HUES64 (cell line): ENCODE measurements around the gene FBXL5.

Source experiments
- H3K27ac ChIP-seq: 2 replicates; pipeline ENCODE4 v1.7.0; 2013; ENCODE audit warnings: low read depth, low read length, inconsistent platforms
- H3K27me3 ChIP-seq: 2 replicates; pipeline ENCODE4 v1.6.1; 2013; ENCODE audit warnings: mild to moderate bottlenecking, low read length; ENCODE audit not compliant: insufficient read depth
- H3K36me3 ChIP-seq: 2 replicates; pipeline ENCODE4 v1.6.1; 2013; ENCODE audit warnings: mild to moderate bottlenecking, low read length; ENCODE audit not compliant: insufficient read depth
- H3K4me1 ChIP-seq: 2 replicates; pipeline ENCODE4 v1.6.1; 2013; ENCODE audit warnings: mild to moderate bottlenecking, low read length, moderate library complexity; ENCODE audit not compliant: insufficient read depth
- H3K4me3 ChIP-seq: 2 replicates; pipeline ENCODE4 v1.5.1; 2013; ENCODE audit warnings: mild to moderate bottlenecking, low read length, moderate library complexity
- H3K9ac ChIP-seq: 2 replicates; pipeline ENCODE4 v1.6.1; 2013; ENCODE audit warnings: mild to moderate bottlenecking, low read depth, low read length
- H3K9me3 ChIP-seq: 2 replicates; pipeline ENCODE4 v1.6.1; 2013; ENCODE audit warnings: low read depth, low read length; ENCODE audit not compliant: insufficient read depth
- WGBS: fragments of 150-250, 120-280 bp; methylation state at CpG from one replicate; pipeline ENCODE4 v1.1.7; 2013; ENCODE audit warnings: missing lambda C conversion rate; 5-methylcytosine and 5-hydroxymethylcytosine counted together

The FBXL5 gene

GRCh38 chr4:15658781-15659180 is 3.6 kb upstream of the FBXL5 start:
- H3K36me3 ChIP-seq: peaks cover 19% of the 10 kb centered on the region; the same call in 1 of the 2 replicates
- H3K4me3 ChIP-seq: no peak overlapping the region
- no peak overlapping the region for H3K27ac ChIP-seq
- peaks cover 13% of the 10 kb centered on the region for H3K4me1 ChIP-seq
- H3K9ac ChIP-seq: no peak overlapping the region
- 100% methylated on average over 2 of the region's 2 CpGs for WGBS
- H3K27me3 ChIP-seq: no peaks in the 10 kb centered on the region
- no peaks in the 10 kb centered on the region for H3K9me3 ChIP-seq

GRCh38 chr4:15658136-15658770 is 3.1 kb upstream of the FBXL5 start:
- Histone ChIP-seq H3K4me1 (peaks cover 19% of the 10 kb centered on the region), H3K4me3 (no peak overlapping the region), H3K9ac (no peak overlapping the region), H3K9me3 (no peaks in the 10 kb centered on the region), H3K36me3 (peaks cover 19% of the 10 kb centered on the region; the same call in 1 of the 2 replicates), H3K27ac (no peak overlapping the region), H3K27me3 (no peaks in the 10 kb centered on the region)
- 85% methylated on average over 4 of the region's 4 CpGs for WGBS

- no peak overlapping the region for H3K27ac ChIP-seq
- no peaks in the 10 kb centered on the region for H3K9me3 ChIP-seq
- no peaks in the 10 kb centered on the region for H3K27me3 ChIP-seq
- no peak overlapping the region for H3K4me3 ChIP-seq
- H3K9ac ChIP-seq: no peak overlapping the region
- peaks cover 19% of the 10 kb centered on the region; the same call in 1 of the 2 replicates for H3K36me3 ChIP-seq
- H3K4me1 ChIP-seq: peaks cover 27% of the 10 kb centered on the region
These were observed 2.2 kb upstream of the FBXL5 start for GRCh38 chr4:15657366-15657765.

GRCh38 chr4:15656038-15656470 is 897 bp upstream of the FBXL5 start:
- peaks cover 15% of the 10 kb centered on the region; the same call in 1 of the 2 replicates for H3K36me3 ChIP-seq
- H3K4me1 ChIP-seq: peaks cover 34% of the 10 kb centered on the region
- peak overlapping the region; percentile 99 for H3K9ac ChIP-seq
- no peaks in the 10 kb centered on the region for H3K27me3 ChIP-seq
- H3K9me3 ChIP-seq: no peaks in the 10 kb centered on the region
- peak overlapping the region; percentile 98 for H3K27ac ChIP-seq
- 78% methylated on average over 12 of the region's 12 CpGs for WGBS
- H3K4me3 ChIP-seq: peak overlapping the region; percentile 76

GRCh38 chr4:15654593-15655222 is 449 bp downstream of the FBXL5 start:
- Histone ChIP-seq H3K27me3 (no peaks in the 10 kb centered on the region), H3K9ac (peak overlapping the region; percentile 99), H3K27ac (peak overlapping the region; percentile 90), H3K36me3 (peaks cover 15% of the 10 kb centered on the region; the same call in 1 of the 2 replicates), H3K4me3 (peak overlapping the region; percentile 76), H3K9me3 (no peaks in the 10 kb centered on the region), H3K4me1 (peaks cover 39% of the 10 kb centered on the region)
- WGBS: under 1% methylated on average over 66 of the region's 66 CpGs

- Histone ChIP-seq H3K9me3 (no peaks in the 10 kb centered on the region), H3K4me1 (peaks cover 43% of the 10 kb centered on the region)
- WGBS: 3% methylated on average over 7 of the region's 7 CpGs
These were observed 1.1 kb downstream of the FBXL5 start for GRCh38 chr4:15653864-15654592.

GRCh38 chr4:15653420-15653819 is 1.7 kb downstream of the FBXL5 start:
- peaks cover 2% of the 10 kb centered on the region; the same call in 1 of the 2 replicates for H3K36me3 ChIP-seq
- 83% methylated on average over 3 of the region's 4 CpGs for WGBS
- H3K4me1 ChIP-seq: peaks cover 43% of the 10 kb centered on the region
- H3K4me3 ChIP-seq: peak overlapping the region; percentile 76
- no peaks in the 10 kb centered on the region for H3K9me3 ChIP-seq
- H3K9ac ChIP-seq: peak overlapping the region; percentile 99; the same call in 1 of the 2 replicates
- peak overlapping the region; percentile 26; the same call in 1 of the 2 replicates for H3K27ac ChIP-seq
- H3K27me3 ChIP-seq: no peaks in the 10 kb centered on the region

More at GRCh38 chr4:15653864-15654592, 1.1 kb downstream of the FBXL5 start:
- no peaks in the 10 kb centered on the region for H3K27me3 ChIP-seq
- peak overlapping the region; percentile 99 for H3K9ac ChIP-seq
- peak overlapping the region; percentile 90 for H3K27ac ChIP-seq
- H3K4me3 ChIP-seq: peak overlapping the region; percentile 76
- H3K36me3 ChIP-seq: peaks cover 8% of the 10 kb centered on the region; the same call in 1 of the 2 replicates

- Histone ChIP-seq H3K27me3 (no peaks in the 10 kb centered on the region), H3K9ac (no peak overlapping the region), H3K4me1 (peaks cover 43% of the 10 kb centered on the region), H3K36me3 (no peaks in the 10 kb centered on the region; the same call in 1 of the 2 replicates), H3K27ac (no peak overlapping the region), H3K9me3 (no peaks in the 10 kb centered on the region), H3K4me3 (no peak overlapping the region; the same call in 1 of the 2 replicates)
- 92% methylated on average over 3 of the region's 4 CpGs for WGBS
These were observed 2.3 kb downstream of the FBXL5 start for GRCh38 chr4:15652841-15653240.

- H3K9ac ChIP-seq: no peak overlapping the region
- no peaks in the 10 kb centered on the region for H3K36me3 ChIP-seq
- H3K9me3 ChIP-seq: no peaks in the 10 kb centered on the region
- 100% methylated on average over 1 of the region's 1 CpG for WGBS
- H3K27ac ChIP-seq: no peak overlapping the region
- H3K27me3 ChIP-seq: no peaks in the 10 kb centered on the region
- H3K4me1 ChIP-seq: peaks cover 43% of the 10 kb centered on the region
- no peak overlapping the region for H3K4me3 ChIP-seq
These were observed 3.0 kb downstream of the FBXL5 start for GRCh38 chr4:15652191-15652590.

- Histone ChIP-seq H3K9ac (no peak overlapping the region), H3K4me1 (peaks cover 42% of the 10 kb centered on the region), H3K27me3 (no peaks in the 10 kb centered on the region), H3K4me3 (no peak overlapping the region), H3K27ac (no peak overlapping the region), H3K9me3 (no peaks in the 10 kb centered on the region), H3K36me3 (no peaks in the 10 kb centered on the region)
- 81% methylated on average over 2 of the region's 2 CpGs for WGBS
These were observed 3.5 kb downstream of the FBXL5 start for GRCh38 chr4:15651676-15652075.
